ENCODE results near the gene CCM2. TPM values are rescaled to one million over a fixed set of nuclear protein-coding genes. Genes with fewer than 3 reads are reported as not detected.

The CCM2 gene
- total and polyA plus RNA-seq, 8 donors: 1.8 to 39.0 (median 26.6) TPM

GRCh38 chr7:44976746-44977196 is 23.2 kb upstream of the CCM2 start:
- H3K27ac ChIP-seq: peak overlapping the region in 2 of 5 donors; percentile 1 to 75
- H3K9me3 ChIP-seq: no peaks in the 10 kb centered on the region
- H3K4me3 ChIP-seq: peak overlapping the region in 2 of 4 donors; percentile 31 to 44
- no peak for TF ChIP-seq CTCF (IDR thresholded peaks at IDR 0.05)
- no peak for TF ChIP-seq POLR2A (IDR thresholded peaks at IDR 0.05)
- TF ChIP-seq POLR2AphosphoS5 (IDR thresholded peaks at IDR 0.05): no peak
- TF ChIP-seq EP300 (IDR thresholded peaks at IDR 0.05): no peak
- 93 to 97% (median 95%) methylated on average over 8 to 17 of the region's 17 CpGs for WGBS, 5 donors
- DNase-seq: no peak
- peaks cover 0 to 38% (median 13%) of the 10 kb centered on the region in 4 donors for H3K4me1 ChIP-seq
- intact Hi-C loops (cut with DNase I; ENCODE audit: low total_unique reads): loop anchor here (10.0 kb wide), 1 partner anchor 158 kb away; no protein-coding TSS in a partner anchor
- H3K36me3 ChIP-seq: peaks cover 0 to 59% (median 55%) of the 10 kb centered on the region in 4 donors
- no peaks in the 10 kb centered on the region for H3K27me3 ChIP-seq

GRCh38 chr7:44977304-44977958 is 22.6 kb upstream of the CCM2 start:
- H3K4me1 ChIP-seq: peaks cover 0 to 38% (median 13%) of the 10 kb centered on the region in 4 donors
- peak overlapping the region; percentile 3 to 44 (median 25) for H3K4me3 ChIP-seq
- intact Hi-C loops (cut with DNase I; ENCODE audit: low total_unique reads): loop anchor here (10.0 kb wide), 1 partner anchor 157 kb away; no protein-coding TSS in a partner anchor
- peak overlapping the region; percentile 41 to 76 (median 62) for H3K27ac ChIP-seq
- no peaks in the 10 kb centered on the region for H3K9me3 ChIP-seq
- DNase-seq: no peak
- peaks cover 4 to 66% (median 62%) of the 10 kb centered on the region in 4 donors for H3K36me3 ChIP-seq
- no peaks in the 10 kb centered on the region for H3K27me3 ChIP-seq
- TF ChIP-seq POLR2A (IDR thresholded peaks at IDR 0.05): no peak
- no peak for TF ChIP-seq POLR2AphosphoS5 (IDR thresholded peaks at IDR 0.05)
- TF ChIP-seq EP300 (IDR thresholded peaks at IDR 0.05): no peak
- no peak for TF ChIP-seq CTCF (IDR thresholded peaks at IDR 0.05)
- 50 to 65% (median 63%) methylated on average over 8 of the region's 8 CpGs for WGBS, 5 donors

- TF ChIP-seq POLR2A (IDR thresholded peaks at IDR 0.05): no peak
- TF ChIP-seq CTCF (IDR thresholded peaks at IDR 0.05): no peak
- TF ChIP-seq POLR2AphosphoS5 (IDR thresholded peaks at IDR 0.05): no peak
- no peak for TF ChIP-seq EP300 (IDR thresholded peaks at IDR 0.05)
- peak overlapping the region; percentile 3 to 44 (median 25) for H3K4me3 ChIP-seq
- no peaks in the 10 kb centered on the region for H3K9me3 ChIP-seq
- DNase-seq: peak in 1 of 2 donors; percentile 41
- H3K27ac ChIP-seq: peak overlapping the region; percentile 41 to 76 (median 62)
- no peaks in the 10 kb centered on the region for H3K27me3 ChIP-seq
- 19 to 43% (median 34%) methylated on average over 6 of the region's 6 CpGs for WGBS, 5 donors
- peaks cover 0 to 38% (median 13%) of the 10 kb centered on the region in 4 donors for H3K4me1 ChIP-seq
- intact Hi-C loops (cut with DNase I; ENCODE audit: low total_unique reads): loop anchor here (10.0 kb wide), 1 partner anchor 157 kb away; no protein-coding TSS in a partner anchor
- peaks cover 9 to 71% (median 67%) of the 10 kb centered on the region in 4 donors for H3K36me3 ChIP-seq
These were observed 22.1 kb upstream of the CCM2 start for GRCh38 chr7:44977959-44978335.

GRCh38 chr7:44978511-44979366 is 21.3 kb upstream of the CCM2 start, which contains the start of gene MYO1G:
MYO1G (minus strand) TSS chr7:44979015; CDS start chr7:44978961, 54 bp downstream.
- intact Hi-C loops (cut with DNase I; ENCODE audit: low total_unique reads): loop anchor here (10.0 kb wide), 1 partner anchor 156 kb away; no protein-coding TSS in a partner anchor
- H3K4me3 ChIP-seq: peak within 1 kb of the TSS; percentile 3 to 44 (median 25)
- DNase-seq: peak; percentile 51 to 72

More at GRCh38 chr7:44978511-44979366, 21.3 kb upstream of the CCM2 start, which contains the start of gene MYO1G:
- peak within 1 kb of the TSS; percentile 41 to 76 (median 62) for H3K27ac ChIP-seq
- no peaks in the 10 kb centered on the region for H3K27me3 ChIP-seq
- no peaks in the 10 kb centered on the region for H3K9me3 ChIP-seq
- H3K4me1 ChIP-seq: peaks cover 0 to 39% (median 14%) of the 10 kb centered on the region in 4 donors
- TF ChIP-seq CTCF (IDR thresholded peaks at IDR 0.05) (no peak), POLR2AphosphoS5 (IDR thresholded peaks at IDR 0.05) (peak in 1 of 3 donors; percentile 51), POLR2A (IDR thresholded peaks at IDR 0.05) (no peak), EP300 (IDR thresholded peaks at IDR 0.05) (no peak)
- H3K36me3 ChIP-seq: peaks cover 16 to 79% (median 75%) of the 10 kb centered on the region in 4 donors
- WGBS, 5 donors: 69 to 81% (median 70%) methylated on average over 20 to 24 of the region's 24 CpGs
